K562 (cell line): Measurements from ENCODE around the gene CLEC19A.

ENCODE experiments used
- EP300 ChIP-seq: IDR thresholded peaks from 2 replicates; pipeline ENCODE4 v1.6.1; 2012; ENCODE audit warnings: low read length, improper control_type of control experiment
- SREBF1 ChIP-seq: fragments of 150-350 bp; IDR thresholded peaks from 2 replicates; pipeline ENCODE4 v1.6.1; 2014; ENCODE audit warnings: antibody characterized with exemption, low read depth, low read length, borderline replicate concordance

- TF ChIP-seq EP300 = no peak
- TF ChIP-seq SREBF1 = no peak
Observed at GRCh38 chr16:19278403-19278802, 7.1 kb upstream of the CLEC19A start.
